GM12801 (cell line): ENCODE results near the gene FAT1.

ENCODE experiments used
- TF ChIP-seq, protein P1 (sequence below): IDR thresholded peaks from one replicate; pipeline ENCODE4 v1.5.1; 2011; ENCODE audit warnings: control low read depth; ENCODE audit not compliant: insufficient read length; ENCODE audit errors: extremely low read depth

The FAT1 gene

GRCh38 chr4:186701273-186701672 is 22.4 kb downstream of the FAT1 start:
- TF ChIP-seq, protein P1, sequence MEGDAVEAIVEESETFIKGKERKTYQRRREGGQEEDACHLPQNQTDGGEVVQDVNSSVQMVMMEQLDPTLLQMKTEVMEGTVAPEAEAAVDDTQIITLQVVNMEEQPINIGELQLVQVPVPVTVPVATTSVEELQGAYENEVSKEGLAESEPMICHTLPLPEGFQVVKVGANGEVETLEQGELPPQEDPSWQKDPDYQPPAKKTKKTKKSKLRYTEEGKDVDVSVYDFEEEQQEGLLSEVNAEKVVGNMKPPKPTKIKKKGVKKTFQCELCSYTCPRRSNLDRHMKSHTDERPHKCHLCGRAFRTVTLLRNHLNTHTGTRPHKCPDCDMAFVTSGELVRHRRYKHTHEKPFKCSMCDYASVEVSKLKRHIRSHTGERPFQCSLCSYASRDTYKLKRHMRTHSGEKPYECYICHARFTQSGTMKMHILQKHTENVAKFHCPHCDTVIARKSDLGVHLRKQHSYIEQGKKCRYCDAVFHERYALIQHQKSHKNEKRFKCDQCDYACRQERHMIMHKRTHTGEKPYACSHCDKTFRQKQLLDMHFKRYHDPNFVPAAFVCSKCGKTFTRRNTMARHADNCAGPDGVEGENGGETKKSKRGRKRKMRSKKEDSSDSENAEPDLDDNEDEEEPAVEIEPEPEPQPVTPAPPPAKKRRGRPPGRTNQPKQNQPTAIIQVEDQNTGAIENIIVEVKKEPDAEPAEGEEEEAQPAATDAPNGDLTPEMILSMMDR = no peak

DNA sequence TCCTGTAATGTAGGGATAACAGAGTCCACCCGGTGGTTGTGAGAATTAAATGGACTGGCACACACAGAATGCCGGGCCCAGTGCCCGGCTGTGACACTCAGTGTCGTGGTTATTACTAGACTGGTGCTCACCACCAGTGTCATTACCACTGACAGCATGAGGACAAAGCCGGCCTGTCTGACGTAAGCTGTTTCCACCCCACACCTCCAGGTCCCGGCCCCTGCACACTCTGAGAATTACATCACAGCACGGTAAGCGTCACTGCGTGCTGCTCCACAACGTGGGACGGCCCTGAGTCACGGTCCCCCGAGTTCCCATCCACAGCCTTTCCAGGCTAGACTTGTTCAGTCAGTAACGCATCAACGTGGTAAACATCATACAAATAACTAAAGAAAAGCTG is 22.9 kb downstream of the FAT1 start:
- TF ChIP-seq, protein P1 = no peak

DNA sequence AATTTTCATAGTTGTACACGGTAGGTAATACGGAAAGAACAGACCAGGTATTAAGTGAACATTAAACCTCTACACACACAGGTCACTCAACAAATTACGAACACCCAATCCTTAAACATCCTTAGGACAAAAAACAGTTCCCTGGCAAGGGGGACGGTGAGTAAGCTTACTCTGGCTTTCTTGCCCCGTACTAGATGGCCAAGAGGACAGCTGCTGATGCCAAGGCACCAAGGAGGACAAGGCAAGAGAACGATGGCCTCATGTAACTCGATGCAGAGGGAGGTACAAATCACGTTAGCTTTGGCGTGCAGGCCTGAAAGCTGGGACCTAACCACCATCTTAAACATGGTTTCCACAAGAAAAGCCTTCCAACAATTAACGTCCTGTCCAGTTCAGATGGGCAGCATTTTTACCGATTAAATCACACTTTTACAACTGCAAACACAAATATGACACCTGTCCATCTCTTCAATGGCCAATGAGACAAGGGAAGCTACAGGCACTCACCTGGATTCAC is 23.7 kb downstream of the FAT1 start:
- TF ChIP-seq, protein P1 = no peak

- TF ChIP-seq, protein P1 = no peak
Measured at GRCh38 chr4:186699298-186699697, 24.4 kb downstream of the FAT1 start.

DNA sequence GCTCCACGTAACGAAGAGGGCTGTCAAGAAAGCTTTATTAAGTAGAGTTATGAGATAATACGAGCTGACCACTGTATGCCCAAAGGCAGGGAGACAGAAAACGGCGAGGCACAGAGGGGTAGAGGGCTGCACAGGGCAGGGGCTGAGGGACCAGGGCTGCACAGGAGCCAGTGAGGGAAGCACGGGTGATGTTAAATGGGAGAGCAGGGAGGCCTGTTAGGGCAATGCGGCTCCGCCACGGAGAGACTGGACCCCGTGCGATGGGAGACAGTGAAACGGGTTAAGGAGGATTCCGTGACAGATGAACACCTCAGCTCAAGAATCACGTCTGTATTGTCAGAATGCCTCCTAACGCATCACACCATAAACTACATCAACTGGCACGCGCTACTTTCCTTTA is 25.1 kb downstream of the FAT1 start:
- TF ChIP-seq, protein P1 = no peak

- TF ChIP-seq, protein P1 = no peak
Measured at GRCh38 chr4:186698028-186698427, 25.6 kb downstream of the FAT1 start.

DNA sequence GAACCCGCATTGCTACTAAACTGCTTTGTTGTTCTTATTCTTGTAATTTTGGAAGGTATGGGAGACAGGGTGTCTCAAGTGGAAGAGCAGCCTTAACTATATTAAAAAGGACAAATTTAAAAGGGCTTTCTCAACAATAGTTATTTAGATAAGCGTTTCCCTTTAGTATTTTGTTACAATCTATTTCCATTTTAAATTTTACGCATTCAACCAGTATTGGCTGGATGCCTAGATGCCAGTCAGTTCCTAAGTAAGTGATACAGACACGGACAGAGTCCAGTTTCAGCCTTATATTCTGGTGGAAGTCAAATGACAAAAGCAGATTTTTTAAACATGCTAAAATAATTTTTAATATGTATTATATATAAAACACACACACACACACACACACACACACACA is 28.3 kb downstream of the FAT1 start:
- TF ChIP-seq, protein P1 = no peak
